NOMO-1 treated with DMSO at 0.1 percent for 48 hours (cell line): ENCODE data around the gene KLRC3.
"Not testable (repeated sequence)": the region's sequence is repeated elsewhere in the genome, so short reads cannot be mapped to it uniquely, and the experiment has no call there.

Experiments
- DNase-seq: peaks from one replicate; lab custom pipeline; 2025; ENCODE audit not compliant: unreplicated experiment; lab: John Stamatoyannopoulos, UW

KLRC3 gene

GRCh38 chr12:10371893-10372535 is 48.4 kb downstream of the KLRC3 start:
- not testable (repeated sequence) for DNase-seq

- no peak for DNase-seq
Observed at GRCh38 chr12:10369557-10370415, 50.6 kb downstream of the KLRC3 start.

DNA sequence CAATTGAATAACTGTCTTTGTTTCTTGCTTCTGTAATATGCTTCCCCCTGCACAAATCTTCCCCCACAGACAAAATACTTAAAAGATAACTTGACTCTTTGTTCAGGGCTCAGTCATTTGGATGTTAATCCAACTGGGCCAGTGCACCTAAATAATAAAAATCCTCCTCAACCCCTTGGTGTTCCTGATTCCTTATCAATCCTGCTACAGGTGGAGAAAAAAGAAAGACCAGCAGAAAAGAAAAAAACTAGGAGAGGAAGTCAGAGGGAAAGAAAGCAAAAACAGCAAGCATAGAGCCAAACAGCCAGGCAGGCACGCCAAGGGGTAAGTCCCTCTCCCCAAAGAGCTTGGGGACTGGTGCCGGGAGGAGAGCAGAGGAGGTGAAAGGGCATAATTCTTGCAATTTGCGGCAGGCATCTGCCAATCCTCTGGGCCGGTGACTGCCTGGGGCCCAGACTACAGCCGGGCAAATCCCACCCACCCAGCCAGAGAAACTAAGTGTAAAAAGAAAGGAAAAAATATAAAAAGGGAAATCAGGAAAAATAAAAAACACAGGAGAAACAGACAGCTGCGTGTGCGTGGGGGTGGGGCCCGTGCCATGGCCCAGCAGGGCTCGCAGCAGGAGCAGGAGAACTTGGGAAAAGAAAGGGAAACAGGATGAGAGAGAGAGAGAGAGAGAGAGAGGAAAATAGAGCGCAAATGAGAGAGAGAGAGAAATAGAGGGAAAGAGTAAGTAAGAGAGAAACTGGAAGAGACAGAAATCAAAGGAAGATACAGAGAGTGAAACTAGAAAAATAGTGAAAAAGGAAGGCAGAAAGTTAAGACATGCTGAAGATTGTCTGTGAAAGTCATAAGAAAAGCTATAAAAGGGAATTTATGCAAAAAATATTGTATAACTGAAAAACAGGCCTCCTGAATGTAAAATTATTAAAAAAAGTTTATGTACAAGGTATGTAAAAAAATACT is 51.9 kb downstream of the KLRC3 start:
- no peak for DNase-seq

- DNase-seq: not testable (repeated sequence)
Observed at GRCh38 chr12:10367714-10368113, 52.7 kb downstream of the KLRC3 start.

DNA sequence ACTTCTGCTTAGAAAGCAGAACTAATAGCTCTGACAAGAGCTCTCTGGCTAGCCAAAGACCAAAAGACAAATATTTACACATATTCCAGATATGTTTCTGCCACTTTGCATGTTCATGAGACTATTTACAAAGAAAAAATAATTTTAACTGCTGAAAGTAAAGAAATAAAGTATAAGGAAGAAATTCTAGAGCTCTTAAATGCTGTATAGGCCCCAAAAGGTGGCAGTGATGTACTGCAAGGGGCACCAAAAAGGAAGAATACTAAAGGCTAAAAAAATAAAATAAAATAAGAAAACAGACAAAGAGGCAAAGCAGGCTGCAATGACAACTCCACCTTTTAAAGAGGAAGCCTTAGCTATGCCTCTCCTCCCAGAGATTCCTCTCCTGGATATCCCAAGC is 53.5 kb downstream of the KLRC3 start:
- peak; percentile 64 for DNase-seq

- no peak for DNase-seq
Observed at GRCh38 chr12:10365696-10366405, 54.5 kb downstream of the KLRC3 start.

DNA sequence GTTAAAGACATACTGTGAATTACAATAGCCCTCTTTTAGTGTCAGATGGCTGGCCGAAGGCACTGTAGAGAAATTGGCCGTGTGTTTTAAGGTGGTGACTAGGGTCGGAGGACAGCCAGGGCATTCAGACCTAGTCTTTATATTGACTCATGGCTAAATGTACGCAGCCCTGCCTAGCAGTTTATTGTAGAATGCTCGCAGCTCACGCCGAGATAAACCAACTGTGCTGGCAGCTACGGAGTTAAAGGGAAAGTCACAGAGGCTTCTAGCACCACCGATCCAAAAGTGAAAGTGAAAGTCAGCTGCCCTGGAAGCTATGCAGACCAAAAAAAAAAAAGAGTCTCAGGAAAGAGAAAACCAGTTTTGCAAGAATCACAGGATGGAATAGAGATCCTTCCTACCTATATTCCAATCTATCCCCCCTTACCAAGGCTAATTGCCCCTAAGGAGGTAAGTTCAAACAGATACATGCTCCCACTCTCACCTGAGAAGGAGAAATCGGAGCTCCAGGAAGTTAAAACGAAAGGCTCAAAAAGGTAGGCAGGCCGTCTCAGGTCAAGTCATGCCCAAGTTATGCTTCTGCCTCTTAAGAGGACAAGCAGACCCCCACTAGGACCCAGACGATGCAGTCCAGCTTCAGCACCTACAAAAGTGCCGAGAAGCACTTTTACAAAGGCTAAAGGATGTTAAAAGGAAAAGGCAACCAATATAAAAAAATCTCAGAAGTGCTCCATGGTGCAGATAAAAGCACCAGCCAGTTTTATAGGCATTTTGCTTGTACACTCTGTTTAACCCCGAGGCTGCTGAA is 55.4 kb downstream of the KLRC3 start:
- DNase-seq: peak; percentile 75

- peak; percentile 48 for DNase-seq
Observed at GRCh38 chr12:10363914-10364814, 56.2 kb downstream of the KLRC3 start.

DNA sequence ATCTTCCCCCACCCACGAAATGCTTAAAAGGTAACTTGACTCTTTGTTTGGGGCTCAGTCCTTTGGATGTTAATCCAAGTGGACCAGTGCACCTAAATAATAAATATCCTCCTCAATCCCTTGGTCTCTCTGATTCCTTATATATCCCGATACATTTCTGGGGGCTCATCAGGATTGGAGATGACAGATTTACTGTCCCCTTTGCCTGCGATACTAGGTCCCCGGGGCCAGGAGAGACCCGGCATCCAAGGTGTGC is 56.8 kb downstream of the KLRC3 start:
- DNase-seq: no peak

DNA sequence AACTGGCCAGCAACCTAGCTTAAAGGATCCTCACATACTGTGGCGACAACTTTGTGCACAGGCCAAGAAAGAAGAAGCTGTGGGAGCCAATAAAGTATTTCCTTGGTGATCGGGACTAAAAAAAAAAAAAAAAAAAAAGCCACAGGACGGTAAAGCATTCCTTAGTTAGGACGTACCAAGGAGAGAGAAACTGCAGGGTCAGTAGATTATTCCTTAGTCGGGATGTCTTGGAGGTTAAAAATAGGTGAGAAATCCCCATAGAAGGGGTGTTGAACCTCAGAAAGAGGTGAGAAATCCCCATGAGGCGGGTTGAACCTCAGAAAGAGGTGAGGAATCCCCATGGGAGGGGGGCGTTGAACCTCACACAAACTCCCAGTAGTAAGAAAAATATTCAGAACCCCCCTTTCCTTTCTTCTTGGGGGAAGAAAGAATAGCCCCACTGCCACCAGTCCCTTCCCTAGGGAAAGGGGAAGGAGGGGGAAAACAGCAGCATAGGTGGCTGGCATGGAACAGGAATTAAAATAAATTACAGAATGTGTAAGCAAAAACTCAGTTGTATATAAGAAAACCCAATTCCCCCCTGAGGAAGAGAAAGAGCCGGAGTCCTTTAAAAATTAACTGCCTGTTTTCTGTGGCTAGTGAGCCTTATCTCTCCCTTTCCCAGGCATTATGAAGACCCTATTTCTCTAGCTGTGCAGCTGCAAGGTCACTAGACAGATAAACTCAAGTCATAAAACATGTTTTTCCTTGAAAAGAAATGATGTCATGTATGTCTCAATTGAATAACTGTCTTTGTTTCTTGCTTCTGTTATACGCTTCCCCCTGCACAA is 57.4 kb downstream of the KLRC3 start:
- no peak for DNase-seq

DNA sequence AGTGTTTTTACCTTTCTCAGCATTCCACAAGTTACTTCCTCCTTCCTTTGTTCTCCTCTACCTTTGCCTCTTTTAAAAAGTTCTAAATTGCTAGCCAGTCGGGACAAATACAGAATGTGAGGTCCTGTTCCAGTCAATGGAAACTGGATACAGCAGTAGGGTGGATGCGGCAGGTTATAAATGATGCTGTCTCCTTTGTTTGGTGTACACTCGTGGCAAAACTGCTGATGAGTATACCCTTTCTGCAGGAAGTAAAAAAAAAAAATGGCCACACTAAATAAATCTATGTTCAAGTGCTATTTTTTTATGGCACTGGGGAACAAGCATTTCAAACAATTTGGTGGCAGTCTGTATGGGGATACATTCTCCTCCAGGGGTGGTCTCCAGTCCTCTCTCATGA is 58.1 kb downstream of the KLRC3 start:
- DNase-seq: no peak
